Thoracic aorta (tissue), 2 donors: Measurements from ENCODE around the gene LYVE1. TPM values are rescaled to one million over a fixed set of nuclear protein-coding genes. Genes with fewer than 3 reads are reported as not detected.
A peak's percentile ranks its signal among the peaks of the same experiment; 100 is the strongest.

Source experiments
- ATAC-seq: fragments of 150-250 bp; one replicate; pipeline ENCODE4 v1.8.0; 2017; ENCODE audit warnings: low read depth; ENCODE audit not compliant: insufficient number of reproducible peaks, low FRiP score
- DNase-seq: peaks from one replicate; pipeline ENCODE4 v3.0.0-alpha.2; 2020; ENCODE audit warnings: low spot score
- H3K27ac ChIP-seq, 2 donors: fragments of 200-600 bp; sonication (generic); 1 replicate in 1 of 2; 2 replicates in 1 of 2; pipeline ENCODE4 v1.5.1; 2016; ENCODE audit warnings: mild to moderate bottlenecking in 2 of 2, moderate library complexity in 2 of 2
- H3K27me3 ChIP-seq: fragments of 200-600 bp; sonication (generic); replicated peaks from 2 replicates; pipeline ENCODE4 v1.6.0; 2016; ENCODE audit warnings: mild to moderate bottlenecking; ENCODE audit not compliant: insufficient read depth
- H3K36me3 ChIP-seq: fragments of 200-600 bp; sonication (generic); one replicate; pipeline ENCODE4 v1.5.1; 2016
- H3K4me1 ChIP-seq, 2 donors: fragments of 200-600 bp; sonication (generic); 1 replicate in 1 of 2; 2 replicates in 1 of 2; pipeline versions ENCODE4 v1.5.1 to v1.6.0; 2016; ENCODE audit warnings: low read depth in 2 of 2, mild to moderate bottlenecking in 1 of 2; ENCODE audit not compliant: control insufficient read depth in 1 of 2
- H3K4me3 ChIP-seq: fragments of 200-600 bp; sonication (generic); 2 replicates; pipeline ENCODE4 v1.5.1; 2016; ENCODE audit warnings: mild to moderate bottlenecking
- H3K9me3 ChIP-seq: fragments of 200-600 bp; sonication (generic); 2 replicates; pipeline ENCODE4 v1.5.1; 2016
- CTCF ChIP-seq: fragments of 200-600 bp; sonication (generic); IDR thresholded peaks from one replicate; pipeline ENCODE4 v1.5.1; 2019; ENCODE audit warnings: antibody characterized with exemption
- total RNA-seq, 2 donors: library from RNA; depleted of rRNA; stranded (reverse); fragments of >200 nt; gene quantifications; one replicate each; pipeline versions ENCODE4 v1.1.0 to v1.2.3, GENCODE V29; 2016

Gene LYVE1
- total RNA-seq, 2 donors from 2014 or later = 81.5 to 121 TPM

DNA sequence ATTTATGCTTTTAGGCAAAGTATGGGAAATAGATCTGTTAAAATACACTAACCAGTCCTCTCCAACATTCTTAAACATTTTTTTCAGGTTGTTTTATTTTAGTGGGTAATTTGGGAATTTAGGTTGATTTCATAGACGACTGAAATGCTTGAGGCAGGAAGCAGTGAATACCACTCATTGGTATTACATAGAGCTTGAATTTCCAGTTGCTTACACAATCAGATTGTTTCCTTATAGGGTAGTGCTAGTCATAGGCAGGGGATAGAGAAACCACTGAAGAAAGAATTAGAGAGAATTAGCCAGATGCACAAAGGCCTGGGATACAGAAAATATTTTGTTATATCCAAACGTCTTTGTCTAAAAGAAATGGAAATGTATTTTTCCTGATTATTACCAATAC is 23.9 kb upstream of the LYVE1 start:
- peaks cover 65% of the 10 kb centered on the region for H3K36me3 ChIP-seq
- H3K27me3 ChIP-seq = no peaks in the 10 kb centered on the region
- DNase-seq = no peak
- peak; percentile 91 for ATAC-seq
- peak overlapping the region; percentile 96 to 97 for H3K27ac ChIP-seq
- no peak overlapping the region for H3K4me3 ChIP-seq
- peaks cover 21 to 60% of the 10 kb centered on the region in 2 donors for H3K4me1 ChIP-seq
- no peaks in the 10 kb centered on the region for H3K9me3 ChIP-seq
- TF ChIP-seq CTCF = no peak

GRCh38 chr11:10591741-10592140 is 23.3 kb upstream of the LYVE1 start:
- peak overlapping the region; percentile 96 to 97 for H3K27ac ChIP-seq
- no peak for DNase-seq
- TF ChIP-seq CTCF = no peak
- peaks cover 24 to 63% of the 10 kb centered on the region in 2 donors for H3K4me1 ChIP-seq
- peaks cover 60% of the 10 kb centered on the region for H3K36me3 ChIP-seq
- H3K9me3 ChIP-seq = no peaks in the 10 kb centered on the region
- H3K27me3 ChIP-seq = no peaks in the 10 kb centered on the region
- no peak overlapping the region for H3K4me3 ChIP-seq
- no peak for ATAC-seq

DNA sequence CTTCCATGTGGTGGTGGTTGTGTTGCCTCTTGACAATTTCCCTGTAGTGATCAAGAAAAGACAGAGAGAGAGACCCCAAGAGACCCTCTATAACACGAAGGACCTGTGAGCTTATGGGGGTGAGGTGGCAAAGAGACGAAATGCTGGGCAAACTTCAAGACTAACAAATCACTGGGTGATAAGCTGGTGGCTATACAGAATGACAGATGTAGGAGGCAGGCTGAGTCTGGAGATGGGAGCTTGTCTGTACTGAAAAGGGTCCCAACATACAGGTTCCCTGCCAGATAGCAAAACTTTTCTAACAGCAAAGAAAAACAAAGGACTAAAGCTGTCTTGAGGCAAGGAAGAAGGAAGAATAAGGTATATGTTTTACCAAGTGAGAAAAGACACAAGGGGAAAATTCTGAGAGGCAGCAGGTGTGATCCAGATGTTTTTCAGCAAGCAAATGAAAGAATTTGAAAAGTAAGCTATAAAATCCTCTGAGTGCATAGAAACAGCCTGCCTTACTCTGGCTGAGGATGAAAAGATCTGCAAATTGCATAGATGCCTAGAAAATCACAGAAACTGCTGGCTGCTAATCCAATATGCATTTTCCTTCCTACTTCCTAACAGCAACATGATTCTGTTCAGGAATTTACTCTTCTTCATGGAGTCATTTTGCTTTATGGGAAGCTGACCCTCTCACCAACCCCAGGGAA is 21.9 kb upstream of the LYVE1 start:
- ATAC-seq (no peak), DNase-seq (no peak)
- no peaks in the 10 kb centered on the region for H3K9me3 ChIP-seq
- no peak overlapping the region for H3K4me3 ChIP-seq
- no peaks in the 10 kb centered on the region for H3K27me3 ChIP-seq
- H3K27ac ChIP-seq = peak overlapping the region; percentile 96 to 97
- H3K36me3 ChIP-seq = peaks cover 51% of the 10 kb centered on the region
- TF ChIP-seq CTCF = no peak
- peaks cover 34 to 77% of the 10 kb centered on the region in 2 donors for H3K4me1 ChIP-seq

GRCh38 chr11:10588904-10589303 is 20.4 kb upstream of the LYVE1 start:
- DNase-seq (no peak), ATAC-seq (no peak)
- no peak for TF ChIP-seq CTCF
- Histone ChIP-seq H3K4me3 (no peak overlapping the region), H3K27ac (peak overlapping the region; percentile 96 to 97), H3K4me1 (peaks cover 45 to 83% of the 10 kb centered on the region in 2 donors), H3K27me3 (no peaks in the 10 kb centered on the region), H3K9me3 (no peaks in the 10 kb centered on the region), H3K36me3 (peaks cover 48% of the 10 kb centered on the region)

DNA sequence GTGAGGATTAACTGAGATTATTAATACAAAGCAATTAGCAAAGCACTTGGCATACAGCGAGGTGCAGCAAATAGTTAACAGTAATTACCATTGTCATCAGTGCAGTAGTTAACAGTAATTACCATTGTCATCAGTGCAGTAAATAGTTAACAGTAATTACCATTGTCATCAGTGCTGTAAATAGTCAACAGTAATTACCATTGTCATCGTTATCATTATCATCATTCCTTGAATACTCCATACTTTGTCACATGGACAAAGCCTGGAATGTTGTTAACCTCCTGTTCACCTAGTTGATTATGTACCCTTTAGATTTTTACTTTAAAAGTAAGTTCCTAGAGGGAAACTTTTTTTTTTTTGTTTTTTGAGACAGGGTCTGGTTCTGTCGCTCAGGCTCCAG is 19.5 kb upstream of the LYVE1 start:
- DNase-seq (no peak), ATAC-seq (no peak)
- Histone ChIP-seq H3K36me3 (peaks cover 51% of the 10 kb centered on the region), H3K9me3 (no peaks in the 10 kb centered on the region), H3K27me3 (no peaks in the 10 kb centered on the region), H3K27ac (peak overlapping the region; percentile 96 to 97), H3K4me1 (peaks cover 45 to 79% of the 10 kb centered on the region in 2 donors), H3K4me3 (no peak overlapping the region)
- TF ChIP-seq CTCF = no peak
